Thyroid gland (tissue), 4 donors: ENCODE measurements around the gene PIP4K2C. TPM values are rescaled to one million over a fixed set of nuclear protein-coding genes. Genes with fewer than 3 reads are reported as not detected.

ENCODE experiments used
- DNase-seq, 2 donors: peaks; one replicate each; pipeline ENCODE4 v3.0.0-alpha.2; 2019
- H3K27ac ChIP-seq, 3 donors: fragments of 200-600 bp; sonication (generic); 1 replicate in 2 of 3; 2 replicates in 1 of 3; pipeline ENCODE4 v1.5.1; 2016 to 2019; ENCODE audit warnings: mild to moderate bottlenecking in 1 of 3, moderate library complexity in 1 of 3
- H3K27me3 ChIP-seq: fragments of 200-600 bp; sonication (generic); one replicate; pipeline ENCODE4 v1.5.1; 2019
- H3K36me3 ChIP-seq, 2 donors: fragments of 200-600 bp; sonication (generic); one replicate each; pipeline ENCODE4 v1.5.1; 2016 to 2019
- H3K4me1 ChIP-seq, 2 donors: fragments of 200-600 bp; sonication (generic); one replicate each; pipeline ENCODE4 v1.5.1; 2017 to 2019
- H3K4me3 ChIP-seq, 3 donors: fragments of 200-600 bp; sonication (generic); replicated peaks in 1 of 3; 1 replicate in 2 of 3; 2 replicates in 1 of 3; pipeline ENCODE4 v1.5.1; 2016; ENCODE audit warnings: mild to moderate bottlenecking in 1 of 3
- H3K9me3 ChIP-seq: fragments of 200-600 bp; sonication (generic); one replicate; pipeline ENCODE4 v1.5.1; 2017
- POLR2A ChIP-seq, 2 donors: fragments of 450-650 bp; IDR thresholded peaks; one replicate each; pipeline ENCODE4 v1.6.1; 2017; ENCODE audit warnings: antibody characterized with exemption in 2 of 2, mild to moderate bottlenecking in 2 of 2, moderate library complexity in 1 of 2
- WGBS, 2 donors: methylation state at CpG; one replicate each; pipeline ENCODE4 v1.1.5; 2017; 5-methylcytosine and 5-hydroxymethylcytosine counted together
- intact Hi-C: fragments of 100-400 bp; cut with DNase I; formaldehyde crosslinking; loops from one replicate; pipeline ENCODE4 v1.15.1; 2023
- total RNA-seq, 4 donors: library from RNA; depleted of rRNA; stranded (reverse); fragments of >200 nt; gene quantifications; one replicate each; pipeline ENCODE4 v1.2.3, GENCODE V29; 2016
- TF ChIP-seq, protein P1 (sequence below), 6 experiments: fragments of 200-600 bp in 3 of 6; fragments of 450-650 bp in 3 of 6; sonication (generic) in 3 of 6; IDR thresholded peaks; one replicate each; pipeline ENCODE4 v1.5.1; 2016 to 2019; ENCODE audit warnings: antibody characterized with exemption in 6 of 6, mild to moderate bottlenecking in 2 of 6, inconsistent platforms in 1 of 6, moderate library complexity in 1 of 6

PIP4K2C gene
- total RNA-seq, 4 donors from 2014 or later: 29.6 to 82.6 (median 59.2) TPM

GRCh38 chr12:57622293-57623245, 31.6 kb downstream of the PIP4K2C start:
- no peak for TF ChIP-seq POLR2A (IDR thresholded peaks at IDR 0.05)
- TF ChIP-seq, protein P1, sequence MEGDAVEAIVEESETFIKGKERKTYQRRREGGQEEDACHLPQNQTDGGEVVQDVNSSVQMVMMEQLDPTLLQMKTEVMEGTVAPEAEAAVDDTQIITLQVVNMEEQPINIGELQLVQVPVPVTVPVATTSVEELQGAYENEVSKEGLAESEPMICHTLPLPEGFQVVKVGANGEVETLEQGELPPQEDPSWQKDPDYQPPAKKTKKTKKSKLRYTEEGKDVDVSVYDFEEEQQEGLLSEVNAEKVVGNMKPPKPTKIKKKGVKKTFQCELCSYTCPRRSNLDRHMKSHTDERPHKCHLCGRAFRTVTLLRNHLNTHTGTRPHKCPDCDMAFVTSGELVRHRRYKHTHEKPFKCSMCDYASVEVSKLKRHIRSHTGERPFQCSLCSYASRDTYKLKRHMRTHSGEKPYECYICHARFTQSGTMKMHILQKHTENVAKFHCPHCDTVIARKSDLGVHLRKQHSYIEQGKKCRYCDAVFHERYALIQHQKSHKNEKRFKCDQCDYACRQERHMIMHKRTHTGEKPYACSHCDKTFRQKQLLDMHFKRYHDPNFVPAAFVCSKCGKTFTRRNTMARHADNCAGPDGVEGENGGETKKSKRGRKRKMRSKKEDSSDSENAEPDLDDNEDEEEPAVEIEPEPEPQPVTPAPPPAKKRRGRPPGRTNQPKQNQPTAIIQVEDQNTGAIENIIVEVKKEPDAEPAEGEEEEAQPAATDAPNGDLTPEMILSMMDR (IDR thresholded peaks at IDR 0.05): no peak
- H3K9me3 ChIP-seq: no peaks in the 10 kb centered on the region
- H3K4me1 ChIP-seq: peaks cover 7 to 23% of the 10 kb centered on the region in 2 donors
- intact Hi-C loops: loop anchor here (5.0 kb wide), 2 partner anchors 40 to 165 kb away; partner anchors contain the start of genes GLI1 and INHBE
- no peaks in the 10 kb centered on the region for H3K36me3 ChIP-seq
- WGBS, 2 donors: 66 to 68% methylated on average over 9 of the region's 9 CpGs
- no peak for DNase-seq
- peaks cover 39% of the 10 kb centered on the region for H3K27me3 ChIP-seq
- H3K4me3 ChIP-seq: no peak overlapping the region
- no peak overlapping the region for H3K27ac ChIP-seq

DNA sequence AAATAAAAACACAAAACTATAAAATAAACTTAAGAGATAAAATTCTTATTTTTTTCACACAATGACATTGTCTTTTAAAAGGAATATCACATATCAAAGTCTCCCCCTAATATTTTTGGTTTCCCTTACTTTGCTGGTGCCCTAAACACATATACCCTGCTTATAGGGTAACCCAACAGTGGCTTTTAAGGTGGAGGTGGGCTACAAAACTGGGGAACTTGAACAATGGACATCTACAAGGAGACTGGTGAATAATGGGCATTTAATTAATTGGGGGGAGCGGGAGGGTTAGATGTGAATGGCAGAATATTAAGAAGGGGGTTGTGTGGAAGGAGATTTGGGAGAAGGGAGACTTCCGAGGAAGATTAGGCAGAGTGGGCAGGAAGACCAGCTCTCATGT, 32.4 kb downstream of the PIP4K2C start:
- Histone ChIP-seq H3K27me3 (peaks cover 40% of the 10 kb centered on the region), H3K9me3 (no peaks in the 10 kb centered on the region), H3K27ac (no peak overlapping the region), H3K4me3 (no peak overlapping the region), H3K36me3 (no peaks in the 10 kb centered on the region), H3K4me1 (peaks cover 12 to 29% of the 10 kb centered on the region in 2 donors)
- intact Hi-C loops: loop anchor here (5.0 kb wide), 2 partner anchors 41 to 166 kb away; partner anchors contain the start of genes GLI1 and INHBE
- DNase-seq: no peak
- 64 to 79% methylated on average over 2 of the region's 2 CpGs for WGBS, 2 donors
- no peak for TF ChIP-seq POLR2A (IDR thresholded peaks at IDR 0.05)
- TF ChIP-seq, protein P1 (IDR thresholded peaks at IDR 0.05): no peak

DNA sequence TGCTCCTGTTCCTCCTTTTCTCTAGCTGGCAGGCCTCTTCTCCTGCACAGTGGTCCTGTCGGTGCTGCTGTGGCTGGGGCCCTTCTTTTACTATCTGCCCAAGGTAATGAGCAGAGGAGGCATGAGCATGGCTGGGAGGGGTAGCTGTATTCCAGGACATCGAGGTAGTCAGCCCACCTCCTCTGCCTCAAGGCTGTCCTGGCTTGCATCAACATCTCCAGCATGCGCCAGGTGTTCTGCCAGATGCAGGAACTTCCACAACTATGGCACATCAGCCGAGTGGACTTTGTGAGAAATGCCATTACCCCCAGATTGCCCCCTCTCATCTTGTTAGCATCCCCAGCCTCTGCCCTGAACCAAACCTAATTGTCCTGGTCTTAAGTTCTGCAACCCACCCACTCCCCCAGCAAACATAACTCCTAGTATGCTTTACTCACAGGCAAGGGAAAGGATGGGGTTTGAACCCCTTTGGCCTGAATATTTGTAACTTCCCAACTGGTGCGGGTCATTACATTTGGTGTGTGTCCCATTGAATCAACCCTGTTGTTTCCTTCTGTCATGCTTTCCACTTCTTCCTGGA, 32.9 kb downstream of the PIP4K2C start:
- Histone ChIP-seq H3K27ac (no peak overlapping the region), H3K27me3 (peaks cover 40% of the 10 kb centered on the region), H3K36me3 (no peaks in the 10 kb centered on the region), H3K4me1 (peaks cover 12 to 29% of the 10 kb centered on the region in 2 donors), H3K4me3 (no peak overlapping the region), H3K9me3 (no peaks in the 10 kb centered on the region)
- WGBS, 2 donors: 55 to 65% methylated on average over 5 of the region's 5 CpGs
- no peak for TF ChIP-seq POLR2A (IDR thresholded peaks at IDR 0.05)
- TF ChIP-seq, protein P1 (IDR thresholded peaks at IDR 0.05): no peak
- intact Hi-C loops: loop anchor here (5.0 kb wide), 2 partner anchors 42 to 167 kb away; partner anchors contain the start of genes GLI1 and INHBE
- DNase-seq: no peak

GRCh38 chr12:57624441-57625220, 33.6 kb downstream of the PIP4K2C start:
- no peak overlapping the region for H3K4me3 ChIP-seq
- no peaks in the 10 kb centered on the region for H3K36me3 ChIP-seq
- H3K27me3 ChIP-seq: peaks cover 40% of the 10 kb centered on the region
- intact Hi-C loops: loop anchor here (5.0 kb wide), 2 partner anchors 42 to 167 kb away; partner anchors contain the start of genes GLI1 and INHBE
- no peak overlapping the region for H3K27ac ChIP-seq
- 64 to 69% methylated on average over 8 of the region's 8 CpGs for WGBS, 2 donors
- H3K4me1 ChIP-seq: peaks cover 12 to 26% of the 10 kb centered on the region in 2 donors
- DNase-seq: no peak
- TF ChIP-seq POLR2A (IDR thresholded peaks at IDR 0.05): no peak
- TF ChIP-seq, protein P1 (IDR thresholded peaks at IDR 0.05): no peak
- no peaks in the 10 kb centered on the region for H3K9me3 ChIP-seq
